ENCODE data around the gene N4BP2. TPM values are rescaled to one million over a fixed set of nuclear protein-coding genes. Genes with fewer than 3 reads are reported as not detected.

The N4BP2 gene
- total and polyA plus RNA-seq, 7 donors: 1.1 to 6.8 (median 2.7) TPM

GRCh38 chr4:40168070-40168469, 111.4 kb downstream of the N4BP2 start:
- no peak overlapping the region for H3K4me3 ChIP-seq
- no peaks in the 10 kb centered on the region for H3K27me3 ChIP-seq (ENCODE audit: insufficient read depth in 3 of 3, low read length in 2 of 3)
- no peak for TF ChIP-seq CTCF (IDR thresholded peaks at IDR 0.05)
- H3K9me3 ChIP-seq: peaks cover 15% of the 10 kb centered on the region
- ATAC-seq (no peak), DNase-seq (no peak)
- H3K4me1 ChIP-seq: no peaks in the 10 kb centered on the region
- intact Hi-C loops (cut with DNase I): no loop called here
- H3K27ac ChIP-seq: no peak overlapping the region
- no peaks in the 10 kb centered on the region for H3K36me3 ChIP-seq (ENCODE audit: insufficient read depth in 1 of 2, low read depth in 1 of 2)

- H3K36me3 ChIP-seq (ENCODE audit: insufficient read depth in 1 of 2, low read depth in 1 of 2): no peaks in the 10 kb centered on the region
- ATAC-seq (no peak), DNase-seq (no peak)
- H3K27me3 ChIP-seq (ENCODE audit: insufficient read depth in 3 of 3, low read length in 2 of 3): peaks cover 0 to 3% (median 0%) of the 10 kb centered on the region in 3 donors
- intact Hi-C loops (cut with DNase I): no loop called here
- TF ChIP-seq CTCF (IDR thresholded peaks at IDR 0.05): no peak
- H3K4me3 ChIP-seq: no peak overlapping the region
- peaks cover 15% of the 10 kb centered on the region for H3K9me3 ChIP-seq
- no peaks in the 10 kb centered on the region for H3K4me1 ChIP-seq
- no peak overlapping the region for H3K27ac ChIP-seq
These were observed 113.9 kb downstream of the N4BP2 start for GRCh38 chr4:40170588-40170987.

- Histone ChIP-seq H3K27me3 (ENCODE audit: insufficient read depth in 3 of 3, low read length in 2 of 3) (peaks cover 0 to 4% (median 0%) of the 10 kb centered on the region in 3 donors), H3K4me3 (no peak overlapping the region), H3K4me1 (no peaks in the 10 kb centered on the region), H3K27ac (no peak overlapping the region), H3K36me3 (ENCODE audit: insufficient read depth in 1 of 2, low read depth in 1 of 2) (no peaks in the 10 kb centered on the region), H3K9me3 (no peaks in the 10 kb centered on the region)
- intact Hi-C loops (cut with DNase I): no loop called here
- no peak for DNase-seq
- ATAC-seq: no peak
- 61 to 70% (median 67%) methylated on average over 4 of the region's 4 CpGs for whole genome bisulfite sequencing, 3 donors
- TF ChIP-seq CTCF (IDR thresholded peaks at IDR 0.05): no peak
These were observed 116.8 kb downstream of the N4BP2 start for GRCh38 chr4:40173470-40173875.

- 35 to 49% (median 36%) methylated on average over 10 of the region's 10 CpGs for WGBS, 3 donors
- intact Hi-C loops (cut with DNase I): no loop called here
- Histone ChIP-seq H3K36me3 (ENCODE audit: insufficient read depth in 1 of 2, low read depth in 1 of 2) (no peaks in the 10 kb centered on the region), H3K4me1 (no peaks in the 10 kb centered on the region), H3K27me3 (ENCODE audit: insufficient read depth in 3 of 3, low read length in 2 of 3) (peaks cover 0 to 4% (median 0%) of the 10 kb centered on the region in 3 donors), H3K27ac (no peak overlapping the region), H3K4me3 (no peak overlapping the region), H3K9me3 (no peaks in the 10 kb centered on the region)
- DNase-seq (no peak), ATAC-seq (no peak)
- no peak for TF ChIP-seq CTCF (IDR thresholded peaks at IDR 0.05)
These were observed 120.0 kb downstream of the N4BP2 start for GRCh38 chr4:40176602-40177001.

- no peak for TF ChIP-seq CTCF (IDR thresholded peaks at IDR 0.05)
- Histone ChIP-seq H3K9me3 (no peaks in the 10 kb centered on the region), H3K4me3 (no peak overlapping the region), H3K27me3 (ENCODE audit: insufficient read depth in 3 of 3, low read length in 2 of 3) (peaks cover 0 to 4% (median 0%) of the 10 kb centered on the region in 3 donors), H3K27ac (no peak overlapping the region), H3K4me1 (no peaks in the 10 kb centered on the region), H3K36me3 (ENCODE audit: insufficient read depth in 1 of 2, low read depth in 1 of 2) (no peaks in the 10 kb centered on the region)
- DNase-seq (no peak), ATAC-seq (no peak)
- intact Hi-C loops (cut with DNase I): no loop called here
- 52 to 68% (median 61%) methylated on average over 2 of the region's 2 CpGs for WGBS, 3 donors
These were observed 120.9 kb downstream of the N4BP2 start for GRCh38 chr4:40177591-40177990.
